CD4-positive, alpha-beta T cell treated with Interleukin-4 for 1 hour (primary cell): ENCODE results near the gene TRERF1.

ENCODE experiments used
- DNase-seq, 2 donors: peaks; one replicate each; pipeline ENCODE4 v3.0.0-alpha.2; 2020 to 2022

Gene TRERF1

DNA sequence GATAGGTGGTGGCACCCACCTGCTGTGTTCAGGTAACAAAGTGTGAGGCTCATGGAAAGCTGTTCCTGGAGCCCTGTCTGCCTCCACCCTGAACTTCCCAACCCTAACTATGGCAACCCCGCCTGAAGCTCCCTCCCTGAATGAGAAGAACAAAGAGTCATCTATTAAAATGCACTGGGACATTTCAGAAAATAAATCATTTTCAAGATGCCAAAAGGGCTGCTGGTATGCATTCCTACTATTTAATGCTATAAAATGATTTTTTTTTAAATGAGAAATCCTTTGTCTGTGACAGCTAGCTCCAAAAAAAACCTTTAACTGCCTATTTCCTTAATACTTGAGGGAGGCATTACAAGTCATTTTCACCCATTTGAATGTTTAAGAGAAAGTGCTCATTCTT lies 149.7 kb downstream of the TRERF1 start:
- no peak for DNase-seq

- DNase-seq: no peak
These were observed 151.0 kb downstream of the TRERF1 start for GRCh38 chr6:42300701-42301100.

GRCh38 chr6:42300185-42300584 lies 151.5 kb downstream of the TRERF1 start:
- DNase-seq: no peak

- no peak for DNase-seq
These were observed 154.1 kb downstream of the TRERF1 start for GRCh38 chr6:42297661-42298060.

- DNase-seq: no peak
These were observed 155.1 kb downstream of the TRERF1 start for GRCh38 chr6:42296614-42297013.

- DNase-seq: peak in 1 of 2 donors; percentile 26
These were observed 156.0 kb downstream of the TRERF1 start for GRCh38 chr6:42295677-42296076.

GRCh38 chr6:42295181-42295580 lies 156.5 kb downstream of the TRERF1 start:
- DNase-seq: no peak

- no peak for DNase-seq
These were observed 157.0 kb downstream of the TRERF1 start for GRCh38 chr6:42294759-42295158.

GRCh38 chr6:42293386-42293977 lies 158.2 kb downstream of the TRERF1 start:
- DNase-seq: peak in 1 of 2 donors; percentile 30

GRCh38 chr6:42292004-42292740 lies 159.6 kb downstream of the TRERF1 start:
- peak; percentile 34 for DNase-seq

GRCh38 chr6:42287756-42288155 lies 164.0 kb downstream of the TRERF1 start:
- DNase-seq: no peak

GRCh38 chr6:42281570-42281969 lies 170.2 kb downstream of the TRERF1 start:
- peak; percentile 60 to 63 for DNase-seq

- DNase-seq: no peak
These were observed 170.7 kb downstream of the TRERF1 start for GRCh38 chr6:42280966-42281533.

GRCh38 chr6:42279966-42280629 lies 171.6 kb downstream of the TRERF1 start:
- no peak for DNase-seq

DNA sequence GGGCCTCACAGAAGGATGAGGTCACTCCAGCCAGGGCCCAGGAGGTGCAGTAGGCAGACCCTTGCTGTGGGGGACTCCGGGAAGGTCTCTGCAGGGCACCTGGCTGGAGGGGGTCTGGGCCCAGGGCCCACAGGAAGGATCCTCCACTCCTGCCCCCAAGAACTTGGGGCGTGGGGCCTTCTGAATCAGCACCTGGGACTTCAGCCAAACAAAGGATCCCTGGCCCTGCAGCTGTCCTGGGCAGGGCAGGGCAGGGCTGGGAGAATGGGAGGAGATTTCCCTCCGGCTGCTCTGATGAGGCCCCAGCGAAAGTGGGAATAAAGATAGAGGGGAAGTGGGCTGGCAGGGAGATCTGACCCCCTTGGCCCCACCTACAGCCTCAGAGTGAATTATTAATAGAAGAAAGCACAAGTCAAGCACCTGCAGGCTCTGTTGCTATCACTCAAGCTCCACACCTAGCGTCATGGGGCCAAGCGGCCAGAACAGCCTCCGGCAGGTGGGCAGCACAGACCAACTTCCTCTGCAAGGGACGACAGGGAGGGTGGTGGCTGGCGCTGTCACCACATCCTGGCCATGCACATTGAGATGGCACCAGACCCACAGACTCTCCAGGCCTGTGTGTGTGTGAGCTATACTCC lies 172.5 kb downstream of the TRERF1 start:
- peak; percentile 30 to 43 for DNase-seq

GRCh38 chr6:42278131-42278853 lies 173.4 kb downstream of the TRERF1 start:
- DNase-seq: peak in 1 of 2 donors; percentile 34

- no peak for DNase-seq
These were observed 175.5 kb downstream of the TRERF1 start for GRCh38 chr6:42276034-42276890.

- no peak for DNase-seq
These were observed 176.2 kb downstream of the TRERF1 start for GRCh38 chr6:42275376-42276033.

- DNase-seq: no peak
These were observed 176.8 kb downstream of the TRERF1 start for GRCh38 chr6:42274898-42275297.

- no peak for DNase-seq
These were observed 179.6 kb downstream of the TRERF1 start for GRCh38 chr6:42271834-42272805.
